Heart right ventricle (tissue), 16 donors: ENCODE data around the gene PDE6A. TPM values are rescaled to one million over a fixed set of nuclear protein-coding genes. Genes with fewer than 3 reads are reported as not detected.

ENCODE experiments used
- ATAC-seq, 8 donors: fragments of 200-7000 bp; cut with Tn5 transposase; one replicate each; pipeline ENCODE4 v1.9.1; 2020; ENCODE audit warnings: mild to moderate bottlenecking in 8 of 8, moderate library complexity in 8 of 8, moderate number of reproducible peaks in 1 of 8
- DNase-seq, 2 donors: peaks; one replicate each; pipeline ENCODE4 v3.0.0-alpha.2; 2020
- H3K27ac ChIP-seq, 10 donors: fragments of 200-600 bp; sonication (generic) in 2 of 10; one replicate each; pipeline versions ENCODE4 v1.5.0 to v1.8.0; 2020 to 2022; ENCODE audit warnings: mild to moderate bottlenecking in 3 of 10
- H3K27me3 ChIP-seq, 7 donors: fragments of 200-600 bp; one replicate each; pipeline ENCODE4 v1.8.0; 2021 to 2022; ENCODE audit warnings: mild to moderate bottlenecking in 2 of 7
- H3K36me3 ChIP-seq, 9 donors: fragments of 200-600 bp; sonication (generic) in 1 of 9; one replicate each; pipeline versions ENCODE4 v1.5.0 to v1.8.0; 2020 to 2022; ENCODE audit warnings: mild to moderate bottlenecking in 2 of 9
- H3K4me1 ChIP-seq, 9 donors: fragments of 200-600 bp; sonication (generic) in 1 of 9; one replicate each; pipeline versions ENCODE4 v1.5.0 to v1.8.0; 2020 to 2022; ENCODE audit warnings: mild to moderate bottlenecking in 4 of 9
- H3K4me3 ChIP-seq, 10 donors: fragments of 200-600 bp; sonication (generic) in 2 of 10; one replicate each; pipeline versions ENCODE4 v1.5.0 to v1.8.0; 2020 to 2022; ENCODE audit warnings: mild to moderate bottlenecking in 7 of 10, moderate library complexity in 2 of 10
- H3K9me3 ChIP-seq, 11 donors: fragments of 200-600 bp in 10 of 11; sonication (generic) in 2 of 11; one replicate each; pipeline versions ENCODE4 v1.5.0 to v1.8.0; 2013 to 2022; ENCODE audit warnings: mild to moderate bottlenecking in 2 of 11, control low read depth in 1 of 11, moderate library complexity in 1 of 11
- WGBS, 2 donors: extraction: QIAGEN DNeasy Blood & Tissue Kit; methylation state at CpG; one replicate each; pipeline ENCODE4 v1.1.7; 2013; ENCODE audit warnings: inconsistent platforms in 1 of 2; 5-methylcytosine and 5-hydroxymethylcytosine counted together
- intact Hi-C, 10 donors: fragments of 100-400 bp; cut with DNase I; formaldehyde crosslinking; loops; one replicate each; pipeline versions ENCODE4 v1.11.1 to v1.14.2; 2022
- polyA plus RNA-seq, 2 donors: library from polyadenylated mRNA; stranded (reverse); fragments of 200-250 nt; gene quantifications; one replicate each; pipeline ENCODE4 v1.2.3, GENCODE V29; 2013
- total RNA-seq, 10 donors: library from RNA; stranded (reverse); fragmentation: NEBNext Ultra II Directional in 3 of 10; extraction: Animal tissue kit (Norgen Biotek cat#: 25700) in 3 of 10; gene quantifications; one replicate each; pipeline versions ENCODE4 v1.2.1 to v1.2.4, GENCODE V29; 2021 to 2023
- TF ChIP-seq, protein P1 (sequence below), 9 donors: fragments of 200-600 bp; sonication (generic) in 2 of 9; IDR thresholded peaks; one replicate each; pipeline versions ENCODE4 v1.5.0 to v1.8.0; 2021 to 2022; ENCODE audit warnings: antibody characterized with exemption in 9 of 9, mild to moderate bottlenecking in 5 of 9, moderate library complexity in 1 of 9
- donor health status: Arrhythmogenic right ventricular cardiomyopathy.
- donor health status: ischemic (EF 13 %, LVEDD 7.1; RV severe dilation, severe dysfunction).
- donor health status: healthy with polysubstance abuse.
- donor health status: DM: no; HTN: yes; CAD: no.
- donor health status: DM: no; HTN: no; CAD: no.
- donor health status: ischemic (EF 25% LVEDD 6.9; RV normal size, moderate dysfunction).
- donor health status: ischemic (EF 25% LVEDD 5.7; RV mildly dilated, moderate dysfunction).
- donor health status: healthy.
- donor health status: DM: yes; HTN: yes; CAD: no.
- donor health status: Ischemic cardiomyopathy.
- donor health status: ischemic (EF 35%, LVEDD 5.7; RV mildly dilated, moderate dysfunction).
- donor health status: nonischemic (EF 11% LVEDD 7.7; RV severe dilation, severe dysfunction).
- donor health status: DM: yes; HTN: yes; CAD: no.
- donor health status: PGD.
- donor health status: ischemic (EF 29% LVEDD 5.4; RV normal size, mild dysfunction).
- donor health status: nonischemic (EF 23%, LVEDD 6.1; RV moderate dilation, normal function).

The PDE6A gene
- total and polyA plus RNA-seq, 12 donors = 0.06 to 0.28 (median 0.17) TPM; not detected in 5

DNA sequence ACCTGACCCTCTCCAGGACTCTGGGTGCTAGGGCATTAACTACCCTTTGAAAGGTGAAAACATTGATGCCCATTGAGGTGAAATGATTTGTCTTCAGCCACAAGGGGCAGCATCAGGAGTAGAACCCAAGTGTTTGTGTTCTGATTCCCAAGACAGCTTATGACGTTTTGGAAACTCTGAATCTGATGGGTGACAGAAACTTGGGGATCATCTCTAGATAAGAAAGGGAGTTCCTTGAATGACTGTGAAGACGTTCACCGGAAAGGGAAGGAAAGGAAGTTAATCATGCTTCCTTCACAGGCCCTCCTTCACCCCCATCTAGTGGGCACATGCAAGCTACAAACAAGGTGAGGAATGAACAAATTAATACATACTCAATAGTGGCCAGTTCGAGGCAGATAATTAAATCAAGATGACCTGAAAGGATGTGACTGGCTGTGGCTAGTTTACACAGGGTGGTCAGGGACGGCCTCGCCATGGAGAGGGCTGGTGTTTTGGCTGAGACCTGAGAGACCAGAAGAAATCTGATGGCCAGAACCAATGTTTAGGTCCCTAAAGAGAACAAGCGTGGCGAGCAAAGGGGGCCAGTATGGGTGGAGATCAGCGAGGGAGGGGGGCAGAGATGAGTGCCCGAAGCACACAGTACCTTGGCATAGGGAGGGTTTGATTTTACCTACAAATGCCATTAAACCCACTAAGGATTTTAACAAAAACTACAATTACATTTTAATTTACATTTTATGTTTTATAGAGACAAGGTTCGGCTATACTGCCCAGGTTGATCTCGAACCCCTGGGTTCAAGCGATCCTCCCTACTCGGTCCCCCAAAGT, 15.0 kb upstream of the PDE6A start:
- 44 to 46% methylated on average over 14 of the region's 14 CpGs for WGBS, 2 donors
- Histone ChIP-seq H3K9me3 (no peaks in the 10 kb centered on the region), H3K27ac (peak overlapping the region; percentile 69 to 95 (median 84)), H3K4me3 (peak overlapping the region; percentile 5 to 91 (median 76)), H3K36me3 (no peaks in the 10 kb centered on the region), H3K4me1 (peaks cover 0 to 25% (median 18%) of the 10 kb centered on the region in 9 donors), H3K27me3 (no peaks in the 10 kb centered on the region)
- DNase-seq (no peak), ATAC-seq (peak in 4 of 8 donors; percentile 0 to 20 (median 4))
- TF ChIP-seq, protein P1, sequence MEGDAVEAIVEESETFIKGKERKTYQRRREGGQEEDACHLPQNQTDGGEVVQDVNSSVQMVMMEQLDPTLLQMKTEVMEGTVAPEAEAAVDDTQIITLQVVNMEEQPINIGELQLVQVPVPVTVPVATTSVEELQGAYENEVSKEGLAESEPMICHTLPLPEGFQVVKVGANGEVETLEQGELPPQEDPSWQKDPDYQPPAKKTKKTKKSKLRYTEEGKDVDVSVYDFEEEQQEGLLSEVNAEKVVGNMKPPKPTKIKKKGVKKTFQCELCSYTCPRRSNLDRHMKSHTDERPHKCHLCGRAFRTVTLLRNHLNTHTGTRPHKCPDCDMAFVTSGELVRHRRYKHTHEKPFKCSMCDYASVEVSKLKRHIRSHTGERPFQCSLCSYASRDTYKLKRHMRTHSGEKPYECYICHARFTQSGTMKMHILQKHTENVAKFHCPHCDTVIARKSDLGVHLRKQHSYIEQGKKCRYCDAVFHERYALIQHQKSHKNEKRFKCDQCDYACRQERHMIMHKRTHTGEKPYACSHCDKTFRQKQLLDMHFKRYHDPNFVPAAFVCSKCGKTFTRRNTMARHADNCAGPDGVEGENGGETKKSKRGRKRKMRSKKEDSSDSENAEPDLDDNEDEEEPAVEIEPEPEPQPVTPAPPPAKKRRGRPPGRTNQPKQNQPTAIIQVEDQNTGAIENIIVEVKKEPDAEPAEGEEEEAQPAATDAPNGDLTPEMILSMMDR (IDR thresholded peaks at IDR 0.05) = peak in 8 of 9 donors; percentile 20 to 62 (median 52)
- intact Hi-C loops = loop anchor here in 5 of 10 donors (2.0 to 10.0 kb wide), 7 partner anchors 107 to 325 kb away; no protein-coding TSS in a partner anchor

DNA sequence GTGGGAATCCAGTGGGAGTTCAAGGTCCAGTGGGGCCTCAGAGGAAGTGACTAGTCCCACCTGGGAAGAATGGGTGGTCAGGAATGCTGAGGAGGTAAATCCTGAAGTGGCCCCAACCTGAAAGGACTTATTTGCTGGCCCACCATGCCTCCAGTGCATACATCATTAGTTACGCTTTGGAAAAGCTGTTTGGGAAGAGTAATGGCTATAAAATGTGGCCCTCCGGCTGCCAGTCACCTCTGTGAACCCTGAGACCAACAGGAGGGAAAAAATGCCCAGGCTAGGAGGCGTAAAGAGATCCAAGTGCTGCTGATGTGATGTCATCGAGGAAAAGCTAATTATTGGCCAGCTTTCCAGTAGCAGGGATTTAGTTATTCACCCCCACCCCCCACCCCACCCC, 13.3 kb upstream of the PDE6A start:
- Histone ChIP-seq H3K27me3 (no peaks in the 10 kb centered on the region), H3K36me3 (no peaks in the 10 kb centered on the region), H3K9me3 (no peaks in the 10 kb centered on the region), H3K4me1 (peaks cover 0 to 25% (median 18%) of the 10 kb centered on the region in 9 donors), H3K4me3 (no peak overlapping the region), H3K27ac (no peak overlapping the region)
- WGBS, 2 donors = 86 to 91% methylated on average over 4 of the region's 4 CpGs
- intact Hi-C loops = loop anchor here in 1 of 10 donors (5.0 kb wide), 1 partner anchor 106 kb away; no protein-coding TSS in a partner anchor
- TF ChIP-seq, protein P1 (IDR thresholded peaks at IDR 0.05) = no peak
- no peak for ATAC-seq
- DNase-seq = no peak

DNA sequence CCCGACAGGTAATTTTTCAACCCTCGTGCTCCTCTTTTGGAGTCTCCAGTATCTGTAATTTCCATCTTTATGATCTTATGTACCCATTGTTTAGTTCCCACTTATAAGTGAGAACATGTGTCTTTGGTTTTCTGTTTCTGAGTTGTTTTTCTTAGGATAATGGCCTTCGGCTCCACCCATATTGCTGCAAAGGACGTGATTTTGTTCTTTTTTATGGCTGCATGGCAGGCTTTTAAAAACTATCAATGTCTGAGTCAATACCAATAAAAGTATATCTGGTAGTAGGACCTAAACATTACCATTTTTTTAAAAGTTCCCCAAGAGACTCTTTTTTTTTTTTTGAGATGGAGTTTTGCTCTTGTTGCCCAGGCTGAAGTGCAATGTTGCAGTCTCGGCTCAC, 12.1 kb upstream of the PDE6A start:
- no peak for ATAC-seq
- Histone ChIP-seq H3K27ac (no peak overlapping the region), H3K9me3 (no peaks in the 10 kb centered on the region), H3K4me1 (peaks cover 0 to 21% (median 17%) of the 10 kb centered on the region in 9 donors), H3K4me3 (no peak overlapping the region), H3K27me3 (no peaks in the 10 kb centered on the region), H3K36me3 (no peaks in the 10 kb centered on the region)
- intact Hi-C loops = loop anchor here in 1 of 10 donors (5.0 kb wide), 1 partner anchor 104 kb away; no protein-coding TSS in a partner anchor
- TF ChIP-seq, protein P1 (IDR thresholded peaks at IDR 0.05) = no peak
- WGBS, 2 donors = 73 to 85% methylated on average over 5 of the region's 5 CpGs
- no peak for DNase-seq

DNA sequence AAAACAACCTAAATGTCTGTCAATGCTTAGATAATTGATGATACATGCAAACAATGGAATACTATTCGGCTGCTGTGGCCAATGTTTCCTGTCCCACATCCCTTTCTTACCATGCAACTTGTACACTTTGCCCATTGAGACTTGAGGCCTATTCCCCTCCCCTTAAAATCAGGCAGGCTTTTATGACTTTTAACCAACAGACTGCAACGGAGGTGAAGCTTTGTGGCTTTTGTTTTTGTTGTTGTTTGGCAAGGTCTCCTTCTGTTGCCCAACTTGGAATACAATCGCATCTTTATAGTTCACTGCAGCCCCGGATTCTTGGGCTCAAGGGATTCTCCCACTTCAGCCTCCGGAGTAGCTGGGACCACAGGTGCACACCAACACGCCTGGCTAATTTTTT, 10.2 kb upstream of the PDE6A start:
- no peaks in the 10 kb centered on the region for H3K9me3 ChIP-seq
- ATAC-seq (no peak), DNase-seq (no peak)
- H3K4me3 ChIP-seq = no peak overlapping the region
- intact Hi-C loops = loop anchor here in 1 of 10 donors (5.0 kb wide), 1 partner anchor 102 kb away; no protein-coding TSS in a partner anchor
- no peak overlapping the region for H3K27ac ChIP-seq
- TF ChIP-seq, protein P1 (IDR thresholded peaks at IDR 0.05) = no peak
- H3K4me1 ChIP-seq = peaks cover 0 to 8% (median 6%) of the 10 kb centered on the region in 9 donors
- H3K36me3 ChIP-seq = no peaks in the 10 kb centered on the region
- 86 to 91% methylated on average over 6 of the region's 6 CpGs for WGBS, 2 donors
- no peaks in the 10 kb centered on the region for H3K27me3 ChIP-seq
